ENCODE measurements around the gene BORCS5. TPM values are rescaled to one million over a fixed set of nuclear protein-coding genes. Genes with fewer than 3 reads are reported as not detected.

The BORCS5 gene
- total RNA-seq, 2 donors from 2014 or later, result 9.7 to 26.8 TPM

GRCh38 chr12:12487490-12487889 is 130.6 kb downstream of the BORCS5 start:
- intact Hi-C loops (cut with DNase I), result no loop called here
- Histone ChIP-seq H3K9me3 (no peaks in the 10 kb centered on the region), H3K36me3 (no peaks in the 10 kb centered on the region), H3K27ac (no peak overlapping the region), H3K27me3 (replicated peaks; ENCODE audit: insufficient read depth) (no peaks in the 10 kb centered on the region), H3K4me1 (replicated peaks) (no peaks in the 10 kb centered on the region), H3K4me3 (no peak overlapping the region)
- DNase-seq (ENCODE audit: low spot score), result no peak
- TF ChIP-seq CTCF (IDR thresholded peaks at IDR 0.05) (no peak), POLR2A (IDR thresholded peaks at IDR 0.05) (no peak), POLR2AphosphoS5 (IDR thresholded peaks at IDR 0.05) (no peak)
- 93% methylated on average over 6 of the region's 6 CpGs for WGBS

- H3K27me3 ChIP-seq (replicated peaks; ENCODE audit: insufficient read depth), result no peaks in the 10 kb centered on the region
- H3K9me3 ChIP-seq, result no peaks in the 10 kb centered on the region
- 95% methylated on average over 4 of the region's 4 CpGs for WGBS
- TF ChIP-seq CTCF (IDR thresholded peaks at IDR 0.05) (no peak), POLR2A (IDR thresholded peaks at IDR 0.05) (no peak), POLR2AphosphoS5 (IDR thresholded peaks at IDR 0.05) (no peak)
- H3K4me3 ChIP-seq, result no peak overlapping the region
- H3K4me1 ChIP-seq (replicated peaks), result no peaks in the 10 kb centered on the region
- DNase-seq (ENCODE audit: low spot score), result no peak
- intact Hi-C loops (cut with DNase I), result no loop called here
- no peak overlapping the region for H3K27ac ChIP-seq
- no peaks in the 10 kb centered on the region for H3K36me3 ChIP-seq
Measured at GRCh38 chr12:12488296-12488695, 131.4 kb downstream of the BORCS5 start.

GRCh38 chr12:12488823-12489550 is 132.1 kb downstream of the BORCS5 start:
- Histone ChIP-seq H3K4me3 (no peak overlapping the region), H3K27me3 (replicated peaks; ENCODE audit: insufficient read depth) (no peaks in the 10 kb centered on the region), H3K9me3 (no peaks in the 10 kb centered on the region), H3K36me3 (no peaks in the 10 kb centered on the region), H3K27ac (no peak overlapping the region), H3K4me1 (replicated peaks) (no peaks in the 10 kb centered on the region)
- intact Hi-C loops (cut with DNase I), result no loop called here
- 95% methylated on average over 8 of the region's 8 CpGs for WGBS
- no peak for TF ChIP-seq CTCF (IDR thresholded peaks at IDR 0.05)
- no peak for DNase-seq (ENCODE audit: low spot score)

- H3K27ac ChIP-seq, result no peak overlapping the region
- H3K4me1 ChIP-seq (replicated peaks), result no peaks in the 10 kb centered on the region
Measured at GRCh38 chr12:12491606-12492005, 134.7 kb downstream of the BORCS5 start.

More at GRCh38 chr12:12491606-12492005, 134.7 kb downstream of the BORCS5 start:
- no peak for DNase-seq (ENCODE audit: low spot score)
- no peak overlapping the region for H3K4me3 ChIP-seq
- H3K27me3 ChIP-seq (replicated peaks; ENCODE audit: insufficient read depth), result no peaks in the 10 kb centered on the region
- TF ChIP-seq POLR2AphosphoS5 (IDR thresholded peaks at IDR 0.05) (no peak), POLR2A (IDR thresholded peaks at IDR 0.05) (no peak), CTCF (IDR thresholded peaks at IDR 0.05) (no peak)
- intact Hi-C loops (cut with DNase I), result no loop called here
- H3K9me3 ChIP-seq, result no peaks in the 10 kb centered on the region
- H3K36me3 ChIP-seq, result no peaks in the 10 kb centered on the region
